GM10847 (cell line): Measurements from ENCODE around the gene OAF.

Source experiments
- POLR2A ChIP-seq: IDR thresholded peaks from 2 replicates; pipeline ENCODE4 v1.6.1; 2011; ENCODE audit not compliant: insufficient read length; ENCODE audit errors: extremely low read depth

OAF gene

DNA sequence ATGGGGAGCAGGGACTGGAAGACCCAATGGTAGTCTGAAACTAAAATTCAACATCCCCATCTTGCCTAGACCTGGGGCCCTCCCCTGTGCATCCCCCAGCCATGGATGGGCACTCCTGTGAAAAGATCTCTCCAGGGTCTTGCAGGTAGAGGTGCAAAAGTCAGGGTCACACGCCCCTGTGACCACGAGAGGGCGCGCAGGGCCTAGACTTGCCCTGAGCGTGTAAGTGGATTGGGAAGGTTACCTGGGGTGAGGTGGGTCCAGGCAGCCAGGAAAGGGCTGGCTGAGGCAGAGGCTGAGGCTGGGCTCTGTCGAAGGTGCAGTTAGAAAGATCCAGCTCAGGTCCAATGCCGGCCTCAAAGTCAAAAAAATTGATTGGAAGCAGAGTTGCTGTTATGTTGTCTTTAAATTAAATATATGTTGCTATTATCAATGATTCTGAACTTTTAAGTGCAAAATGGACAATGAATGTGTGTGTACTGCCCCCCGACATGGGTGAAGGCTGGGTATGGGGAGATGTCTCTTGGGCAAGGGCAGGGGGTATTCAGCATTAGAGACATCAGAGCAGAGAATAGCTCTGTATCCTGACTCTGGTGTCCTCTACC, 24.3 kb downstream of the OAF start:
- no peak for TF ChIP-seq POLR2A

DNA sequence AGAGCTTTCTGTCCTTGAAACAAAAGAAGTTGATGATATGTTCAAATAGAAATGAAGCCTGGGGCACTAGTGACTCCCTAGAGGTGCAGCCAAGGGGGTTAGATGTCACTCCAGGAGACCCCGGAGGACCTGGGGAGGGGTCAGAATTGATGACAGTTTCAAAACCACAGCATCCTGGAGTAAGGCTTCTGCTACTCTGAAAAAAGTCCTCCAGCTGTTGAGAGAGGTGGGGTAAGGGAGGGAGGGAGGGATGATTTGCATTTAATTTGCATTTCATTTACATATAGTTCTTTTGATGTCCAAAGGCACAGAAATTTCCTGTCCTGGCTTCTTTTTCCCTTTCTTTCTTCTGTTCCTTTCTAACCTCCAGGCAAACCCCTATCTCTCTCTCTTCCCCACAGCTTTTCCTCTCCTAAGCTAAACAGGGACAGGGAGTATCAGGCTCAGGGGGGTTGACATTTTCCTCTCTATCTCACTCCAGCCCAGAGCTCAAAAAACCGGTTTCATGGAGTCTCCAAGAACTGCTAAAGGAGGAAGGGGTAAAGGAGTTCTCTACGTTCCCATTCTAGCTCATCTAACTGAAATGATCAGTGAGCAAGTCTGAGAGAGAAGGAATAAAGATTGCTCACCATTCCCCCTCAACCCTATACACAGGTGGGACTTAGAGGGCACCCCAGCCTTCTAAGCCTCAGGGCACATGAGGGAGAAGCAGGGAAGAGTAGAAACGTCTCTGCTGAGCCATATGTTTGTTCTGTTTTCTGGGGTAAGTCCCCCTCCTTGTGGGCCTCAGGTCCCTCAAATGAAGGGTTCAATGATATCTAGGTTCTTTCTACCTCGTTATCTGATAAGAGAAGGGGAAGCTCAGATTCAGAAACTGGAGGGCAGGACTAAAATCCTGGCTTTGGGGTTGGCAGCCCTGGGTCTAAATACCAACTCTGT, 25.6 kb downstream of the OAF start:
- no peak for TF ChIP-seq POLR2A

DNA sequence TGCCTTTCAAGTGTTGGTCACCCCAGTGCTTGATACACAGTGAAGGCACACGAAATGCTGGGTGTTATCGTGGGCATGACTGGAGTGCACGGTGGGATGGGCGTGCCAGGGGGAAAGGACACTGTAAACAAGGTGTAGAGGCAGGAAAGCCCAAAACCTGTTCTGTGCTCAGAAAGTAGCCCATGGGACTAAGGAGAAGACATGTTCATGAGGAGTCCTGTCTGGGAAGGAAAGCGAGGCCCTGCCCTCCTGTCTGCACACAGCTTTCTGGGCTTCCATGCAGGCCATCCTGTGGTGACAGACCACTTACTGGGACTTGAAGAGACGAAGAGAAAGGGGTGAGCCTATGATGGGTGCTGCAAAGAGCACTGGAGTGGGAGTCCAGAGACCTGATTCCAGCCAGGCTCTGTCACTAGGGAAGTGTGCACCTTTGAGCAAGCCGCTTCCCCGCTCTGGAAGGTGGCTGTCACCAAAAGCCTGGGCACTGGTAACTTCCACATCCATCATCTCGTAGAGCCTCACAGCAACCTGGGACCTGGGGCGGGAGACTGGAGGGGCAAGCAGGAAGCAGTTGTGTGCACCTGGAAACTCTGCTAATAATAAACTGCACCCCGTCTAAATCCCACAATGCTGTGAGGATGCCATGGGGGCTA, 28.3 kb downstream of the OAF start:
- TF ChIP-seq POLR2A, result no peak

DNA sequence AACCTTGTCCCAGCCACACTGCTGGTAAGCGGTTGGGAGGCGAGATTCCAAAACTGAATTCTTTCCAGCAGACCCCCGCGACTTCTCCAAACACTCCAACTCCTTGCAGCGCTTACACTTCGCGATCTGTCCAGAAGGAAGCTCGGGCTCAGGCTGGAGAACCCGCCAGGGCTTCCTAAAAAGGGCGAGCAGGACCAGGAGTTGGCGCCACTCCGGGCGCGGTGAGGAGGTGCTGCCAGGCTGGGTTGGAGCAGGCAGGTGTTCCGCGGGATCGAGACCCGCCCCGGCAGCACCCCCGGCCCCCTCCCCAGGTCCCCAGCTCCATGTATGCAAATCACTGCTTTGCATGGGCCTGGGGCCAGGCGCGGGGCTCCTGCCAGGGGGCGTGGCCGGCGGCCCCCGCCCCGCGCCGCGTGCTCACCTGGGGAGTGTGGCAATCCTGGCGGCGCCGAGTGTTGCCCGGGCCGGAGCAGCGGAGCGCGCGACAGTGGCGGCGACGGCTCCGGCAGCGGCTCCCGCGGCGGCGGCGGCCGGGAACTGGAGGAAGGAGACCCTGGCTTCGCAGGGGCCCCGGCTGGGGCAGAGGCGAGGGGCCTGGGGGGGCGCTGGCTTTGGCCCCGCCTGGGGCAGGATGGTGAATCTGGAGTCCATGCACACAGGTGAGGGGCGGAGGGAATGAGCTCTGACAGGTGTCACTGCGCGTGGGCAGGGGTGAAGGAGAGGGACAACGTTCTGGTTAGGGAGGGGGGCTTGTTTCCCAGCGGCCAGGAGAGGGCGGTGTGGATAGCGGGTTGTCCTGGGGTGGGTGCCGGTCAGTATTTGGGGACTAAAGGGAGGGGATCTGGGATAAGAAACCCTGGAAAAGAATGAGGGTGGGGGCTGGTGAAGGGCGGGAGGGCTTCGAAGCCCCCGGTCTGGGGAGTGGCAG, 29.1 kb downstream of the OAF start, which contains the start of gene POU2F3:
Gene POU2F3, plus strand, starts transcription at position 428 of the 928 bp plus-strand sequence. Its CDS starts 204 bp downstream, at position 632.
- no peak for TF ChIP-seq POLR2A

DNA sequence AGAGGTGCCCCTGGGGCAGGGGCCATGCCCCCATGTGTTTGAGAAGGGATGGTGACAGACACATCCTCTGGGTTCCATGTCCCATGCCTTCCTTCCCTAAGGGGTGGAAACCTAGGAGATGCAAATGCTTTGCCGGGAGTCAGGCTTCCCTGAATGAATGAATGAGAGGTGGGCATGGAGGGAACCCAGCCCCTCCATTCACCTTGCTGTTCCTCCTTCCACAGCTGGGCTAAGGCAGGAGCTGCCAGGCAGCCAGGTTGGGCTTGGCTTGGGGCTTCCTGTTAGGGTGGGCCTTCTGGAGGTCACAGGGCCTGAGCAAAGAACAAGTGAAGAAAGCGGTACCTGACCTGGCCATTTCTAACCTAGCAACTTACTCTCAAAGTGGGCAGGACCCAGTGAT, 30.0 kb downstream of the OAF start:
- no peak for TF ChIP-seq POLR2A

DNA sequence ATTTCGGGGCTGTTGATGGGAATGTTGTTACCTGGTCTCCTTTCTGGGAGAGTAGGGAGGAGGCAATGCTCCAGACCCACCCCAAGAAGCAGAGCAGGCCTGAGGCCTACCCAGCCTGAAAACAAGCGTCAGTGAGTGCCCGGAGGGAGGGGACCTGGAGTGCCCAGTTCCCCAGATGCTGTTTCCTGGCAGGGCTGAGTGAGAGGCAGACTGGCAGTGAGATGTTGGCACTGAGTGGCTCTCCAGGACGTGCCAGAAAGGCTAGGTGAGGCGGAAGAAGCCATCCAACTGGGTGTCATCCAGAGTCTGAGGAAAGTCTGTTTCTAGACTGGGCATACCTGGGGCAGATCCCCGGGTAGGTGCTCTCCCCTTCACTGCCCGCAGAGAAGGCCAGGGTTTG, 30.4 kb downstream of the OAF start:
- no peak for TF ChIP-seq POLR2A

DNA sequence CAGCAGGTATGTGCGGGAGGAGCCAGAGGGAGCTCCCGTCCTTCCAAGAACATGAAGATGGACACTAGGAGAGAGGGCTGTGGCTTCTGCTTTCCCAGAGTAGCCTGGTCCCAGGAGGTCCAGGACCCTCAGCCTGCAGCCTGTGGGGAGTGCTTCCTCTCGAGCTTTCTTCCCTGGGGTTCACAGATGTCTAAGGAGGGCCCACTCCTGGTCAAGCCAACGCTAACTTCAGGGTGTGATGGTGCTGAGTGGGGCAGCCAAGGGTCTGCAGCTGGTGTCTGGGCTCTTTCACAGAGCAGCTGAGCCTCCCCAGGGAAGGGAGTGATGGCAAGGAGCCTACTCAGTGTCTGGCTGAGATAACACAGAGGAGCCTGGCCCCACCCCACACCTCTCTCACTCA, 32.4 kb downstream of the OAF start:
- no peak for TF ChIP-seq POLR2A

DNA sequence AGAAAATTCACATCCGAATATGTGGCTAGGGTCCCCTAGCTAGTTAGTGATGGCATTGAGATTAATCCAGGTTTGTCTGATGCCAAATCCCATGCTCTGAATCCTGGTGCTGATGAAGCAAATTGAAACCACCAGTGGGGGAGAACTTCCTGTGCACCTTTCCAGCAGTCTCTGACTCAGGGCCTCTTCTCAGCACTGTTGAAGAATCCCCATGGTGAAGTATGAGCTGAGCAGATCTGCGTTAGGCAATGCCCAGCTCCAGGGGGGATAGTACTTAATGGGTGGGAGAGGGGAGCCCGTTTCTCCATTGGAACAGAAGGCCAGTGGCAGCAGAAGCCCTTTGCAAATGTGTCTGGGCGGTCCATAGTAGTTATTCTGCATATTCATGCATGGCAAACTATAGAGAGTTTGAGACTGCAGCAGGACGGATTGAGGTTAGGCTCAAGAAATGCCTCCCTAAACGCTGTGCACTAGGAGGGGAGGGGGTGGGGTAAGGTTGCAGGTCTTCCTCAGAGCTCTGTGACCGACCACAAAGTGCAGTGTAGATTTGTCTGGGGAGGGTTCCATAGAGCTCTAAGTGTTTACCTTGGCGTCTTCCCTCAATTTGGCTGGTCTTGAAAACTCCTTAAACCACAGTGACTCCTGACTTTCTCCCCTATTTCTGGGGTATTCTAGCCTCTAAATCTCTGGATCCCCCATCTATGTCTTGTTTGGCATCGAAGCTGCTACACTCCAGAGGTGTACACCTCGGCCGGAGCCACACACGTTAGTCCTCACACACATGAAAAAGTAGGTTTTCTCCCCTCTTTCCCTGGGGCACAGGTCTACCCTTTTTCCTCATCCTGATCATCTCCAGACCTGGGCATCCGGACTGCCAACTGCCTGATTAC, 33.9 kb downstream of the OAF start:
- no peak for TF ChIP-seq POLR2A

DNA sequence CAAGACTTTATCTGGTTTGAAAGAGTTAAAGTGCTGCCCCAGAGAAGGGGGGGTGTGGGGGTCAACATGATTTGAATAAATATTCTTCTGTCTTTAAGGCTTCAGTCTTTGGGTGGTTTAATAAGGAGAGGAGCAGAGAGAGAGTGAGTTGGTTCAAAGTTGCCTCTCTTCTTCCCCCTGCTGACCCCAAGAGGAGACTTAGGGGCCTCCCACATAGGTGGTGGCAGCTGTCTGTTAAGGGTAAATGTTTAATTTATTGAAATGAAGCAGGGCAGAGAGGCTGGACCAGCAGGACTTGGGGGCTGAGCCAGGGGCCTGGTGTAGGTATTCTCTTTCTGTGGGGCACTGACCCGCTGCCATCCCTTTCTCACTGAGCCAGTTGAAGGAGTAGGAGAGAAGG, 34.6 kb downstream of the OAF start:
- no peak for TF ChIP-seq POLR2A

DNA sequence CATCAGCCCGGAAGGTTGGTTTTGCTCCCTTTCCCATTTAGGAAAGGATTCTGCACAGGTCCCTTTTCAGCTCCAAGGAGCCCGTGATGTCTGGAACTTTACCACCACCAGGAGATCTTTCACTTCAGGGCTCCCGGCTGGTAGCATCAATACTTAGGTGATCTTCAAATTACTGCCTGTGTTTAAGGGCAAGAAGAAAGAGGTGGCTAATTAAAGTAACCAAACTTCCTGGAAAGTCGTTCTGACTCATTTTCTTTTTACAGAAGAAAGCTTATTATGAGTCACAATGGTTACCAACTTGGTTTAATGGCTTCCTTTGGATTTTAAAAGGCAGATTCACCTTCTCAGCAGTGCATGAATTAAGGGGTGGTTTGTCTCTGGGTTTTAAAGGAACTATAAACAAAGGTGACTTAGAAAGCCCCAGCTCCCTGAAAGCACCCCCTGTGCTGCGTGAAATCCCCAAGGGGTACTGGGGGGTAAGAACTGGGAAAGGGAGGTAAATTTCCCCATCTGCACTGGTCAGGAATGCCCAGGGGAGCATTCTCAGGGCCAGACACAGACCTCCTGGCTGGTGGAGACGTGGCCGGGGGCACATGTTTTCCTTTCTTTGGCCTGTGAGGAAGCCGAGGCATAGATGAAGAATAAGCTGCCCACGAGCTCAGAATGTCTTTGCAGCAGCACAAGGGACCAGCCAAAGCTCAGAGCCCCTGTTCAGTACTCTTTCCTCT, 37.9 kb downstream of the OAF start:
- no peak for TF ChIP-seq POLR2A

DNA sequence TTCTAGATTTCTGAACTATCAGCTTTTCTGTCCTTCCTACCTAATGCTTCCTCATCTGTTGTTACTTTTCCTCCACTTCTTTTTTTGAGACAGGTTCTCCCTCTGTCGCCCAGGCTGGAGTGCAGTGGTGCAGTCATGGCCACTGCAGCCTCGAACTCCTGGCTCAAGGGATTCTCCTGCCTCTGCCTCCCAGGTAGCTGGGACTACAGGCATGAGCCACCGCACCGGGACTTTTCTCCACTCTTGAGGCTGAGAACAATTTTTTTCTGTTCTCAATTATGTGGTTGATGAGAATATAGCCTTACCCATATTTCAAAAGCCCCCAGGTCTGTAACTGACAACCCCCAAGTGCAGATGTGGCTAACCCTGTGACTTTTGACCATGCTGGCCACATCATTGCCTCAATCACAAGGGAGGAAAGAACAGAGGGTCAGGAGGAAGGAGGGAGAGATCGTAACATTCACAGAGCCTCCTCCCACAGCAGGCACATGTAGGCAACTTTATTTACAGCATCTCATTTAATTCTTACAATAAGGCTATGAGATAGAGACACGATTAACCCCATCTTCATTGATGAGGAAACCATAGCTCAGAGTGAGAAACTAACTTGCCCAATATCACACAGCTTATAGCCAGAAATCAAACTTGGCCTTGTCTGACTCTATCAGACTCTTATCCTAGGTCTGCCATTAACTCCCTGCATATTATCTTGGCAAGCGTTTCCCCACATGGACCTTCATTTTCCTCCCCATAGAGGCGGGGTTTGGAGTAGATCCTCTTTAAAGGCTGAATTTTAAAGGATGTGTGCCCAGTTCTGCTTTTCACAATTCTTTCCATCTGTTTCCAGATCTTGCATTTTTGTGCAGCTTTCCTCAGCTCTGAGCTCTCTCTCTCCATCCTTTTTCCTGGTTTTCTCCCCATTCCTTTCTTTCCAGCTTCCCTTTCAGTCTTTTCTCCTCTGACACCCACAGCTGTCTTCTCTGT, 38.7 kb downstream of the OAF start:
- no peak for TF ChIP-seq POLR2A
